ENCODE measurements around the gene TLCD3B. TPM values are rescaled to one million over a fixed set of nuclear protein-coding genes. Genes with fewer than 3 reads are reported as not detected.
A peak's percentile ranks its signal among the peaks of the same experiment; 100 is the strongest.

TLCD3B gene
- total RNA-seq, 1 donor: not detected

- no peak for DNase-seq (ENCODE audit: low read depth)
- no peak overlapping the region for H3K4me3 ChIP-seq (ENCODE audit: low read depth, low read length)
- TF ChIP-seq, protein P1, sequence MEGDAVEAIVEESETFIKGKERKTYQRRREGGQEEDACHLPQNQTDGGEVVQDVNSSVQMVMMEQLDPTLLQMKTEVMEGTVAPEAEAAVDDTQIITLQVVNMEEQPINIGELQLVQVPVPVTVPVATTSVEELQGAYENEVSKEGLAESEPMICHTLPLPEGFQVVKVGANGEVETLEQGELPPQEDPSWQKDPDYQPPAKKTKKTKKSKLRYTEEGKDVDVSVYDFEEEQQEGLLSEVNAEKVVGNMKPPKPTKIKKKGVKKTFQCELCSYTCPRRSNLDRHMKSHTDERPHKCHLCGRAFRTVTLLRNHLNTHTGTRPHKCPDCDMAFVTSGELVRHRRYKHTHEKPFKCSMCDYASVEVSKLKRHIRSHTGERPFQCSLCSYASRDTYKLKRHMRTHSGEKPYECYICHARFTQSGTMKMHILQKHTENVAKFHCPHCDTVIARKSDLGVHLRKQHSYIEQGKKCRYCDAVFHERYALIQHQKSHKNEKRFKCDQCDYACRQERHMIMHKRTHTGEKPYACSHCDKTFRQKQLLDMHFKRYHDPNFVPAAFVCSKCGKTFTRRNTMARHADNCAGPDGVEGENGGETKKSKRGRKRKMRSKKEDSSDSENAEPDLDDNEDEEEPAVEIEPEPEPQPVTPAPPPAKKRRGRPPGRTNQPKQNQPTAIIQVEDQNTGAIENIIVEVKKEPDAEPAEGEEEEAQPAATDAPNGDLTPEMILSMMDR (IDR thresholded peaks at IDR 0.05; ENCODE audit: insufficient read depth, low read depth, low read length): no peak
Observed at GRCh38 chr16:30009085-30009862, 21.8 kb downstream of the TLCD3B start.

DNA sequence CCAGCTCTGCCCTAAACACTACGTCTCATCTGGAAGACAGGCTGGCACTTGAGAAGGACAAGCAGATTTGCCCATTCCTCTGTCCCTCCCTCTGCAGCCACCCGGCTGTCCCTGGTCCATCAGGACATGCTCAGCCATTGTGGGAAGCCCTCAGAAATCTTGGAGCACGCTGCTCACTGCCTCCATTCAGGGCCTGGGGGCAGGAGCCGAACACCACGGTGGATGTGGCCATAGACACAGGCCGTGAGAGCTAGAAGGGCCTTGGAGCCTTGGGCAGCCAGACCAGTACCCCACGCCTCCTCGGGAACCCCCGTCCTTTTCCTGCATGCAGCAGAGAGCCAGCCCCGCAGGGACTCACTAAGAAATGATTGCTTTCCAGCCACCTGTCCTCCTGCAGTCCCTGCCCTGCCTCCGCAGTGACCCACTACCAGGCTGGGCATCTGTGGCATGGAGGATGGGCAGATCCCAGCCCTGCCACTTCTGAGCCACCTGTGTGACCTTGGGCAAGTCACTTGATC is 23.6 kb downstream of the TLCD3B start:
- no peak overlapping the region for H3K4me3 ChIP-seq (ENCODE audit: low read depth, low read length)
- no peak for DNase-seq (ENCODE audit: low read depth)
- TF ChIP-seq, protein P1 (IDR thresholded peaks at IDR 0.05; ENCODE audit: insufficient read depth, low read depth, low read length): no peak

DNA sequence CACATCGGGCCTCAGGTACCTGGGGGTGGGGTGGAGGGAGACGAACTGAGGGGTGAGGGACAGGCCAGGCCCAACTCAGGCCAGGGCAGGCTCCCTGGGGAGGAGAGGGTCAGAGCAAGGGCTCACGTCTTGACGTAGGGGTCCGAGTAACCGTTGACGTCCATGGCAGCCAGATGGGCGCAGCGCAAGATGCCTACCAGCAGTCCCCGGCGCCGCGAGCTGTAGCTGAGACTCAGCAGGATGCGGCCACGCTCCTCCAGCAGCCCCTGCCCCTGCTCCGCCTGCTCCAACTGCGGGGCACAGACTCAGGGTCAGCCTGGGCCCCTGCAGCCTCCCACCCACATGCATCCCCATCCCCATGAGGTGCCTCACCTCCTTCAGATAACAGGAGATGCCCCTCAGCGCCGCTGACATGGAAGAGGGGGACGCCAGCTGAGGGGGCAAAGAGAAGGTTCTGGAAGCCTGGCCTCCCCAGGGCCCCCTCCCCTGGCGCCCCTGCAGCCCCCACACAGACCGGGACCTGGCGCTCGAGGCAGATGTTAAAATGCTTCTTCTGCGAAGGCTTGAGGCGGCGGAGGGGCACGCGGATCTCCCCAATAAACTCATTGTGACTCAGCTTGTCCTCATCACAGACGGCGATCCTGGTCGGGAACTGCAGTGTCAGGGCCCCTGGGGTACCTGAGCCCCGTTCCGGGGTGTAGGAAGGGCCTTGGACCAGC is 24.3 kb downstream of the TLCD3B start:
- no peak overlapping the region for H3K4me3 ChIP-seq (ENCODE audit: low read depth, low read length)
- TF ChIP-seq, protein P1 (IDR thresholded peaks at IDR 0.05; ENCODE audit: insufficient read depth, low read depth, low read length): no peak
- DNase-seq (ENCODE audit: low read depth): no peak

DNA sequence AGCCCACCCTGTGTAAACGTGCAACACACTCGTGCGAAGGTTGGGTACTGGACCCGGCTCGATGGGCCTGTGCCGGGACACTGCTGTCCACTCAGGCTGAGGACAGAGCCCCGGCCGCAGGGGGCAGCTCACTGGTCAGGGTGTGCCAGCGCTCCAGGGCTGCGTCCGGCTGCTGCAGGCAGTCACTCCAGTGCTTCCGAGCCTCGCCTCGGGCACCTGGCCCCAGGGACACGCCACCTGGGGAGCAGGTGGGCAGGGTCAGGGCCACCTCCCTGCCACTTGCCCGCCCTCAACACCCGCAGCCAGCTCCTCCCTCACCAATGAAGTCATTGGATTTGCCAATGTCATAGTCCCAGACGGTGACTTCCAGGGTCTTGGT is 25.0 kb downstream of the TLCD3B start:
- TF ChIP-seq, protein P1 (IDR thresholded peaks at IDR 0.05; ENCODE audit: insufficient read depth, low read depth, low read length): no peak
- no peak for DNase-seq (ENCODE audit: low read depth)
- H3K4me3 ChIP-seq (ENCODE audit: low read depth, low read length): no peak overlapping the region

DNA sequence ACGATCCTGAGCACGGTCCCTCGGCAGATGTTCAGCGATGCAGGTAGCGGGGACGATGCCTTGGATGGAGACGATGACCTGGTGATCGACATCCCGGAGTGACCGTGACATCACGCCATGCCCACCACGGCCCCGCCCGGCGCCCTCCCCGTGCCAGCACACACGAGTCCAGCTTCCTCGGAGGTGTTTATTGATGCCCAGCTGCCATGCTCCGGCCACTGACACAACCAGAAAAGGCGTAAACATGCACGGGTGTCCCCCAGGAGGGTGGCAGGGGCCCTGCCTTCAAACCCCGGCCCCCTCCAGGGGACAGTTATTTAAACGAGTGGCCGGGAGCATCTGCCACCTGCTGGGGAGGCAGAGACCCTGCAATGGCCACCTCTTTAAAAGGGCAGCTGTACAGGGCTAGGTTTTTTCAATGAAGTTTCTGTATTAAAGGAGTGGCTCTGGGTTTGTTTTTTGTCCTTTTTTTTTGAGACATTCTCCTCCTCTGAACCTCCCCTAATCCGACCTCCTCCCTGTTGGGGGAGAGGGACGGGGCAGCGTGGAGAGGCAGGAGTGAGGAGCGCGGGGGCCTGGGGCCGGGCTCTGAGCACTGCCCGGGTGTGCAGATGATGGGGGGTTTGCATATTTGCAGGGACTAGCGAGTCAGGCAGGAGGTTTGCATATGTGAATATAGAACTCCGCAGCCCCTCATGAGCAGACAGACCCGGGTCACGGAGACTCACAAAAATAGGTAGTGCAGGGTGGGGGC is 25.6 kb downstream of the TLCD3B start:
- H3K4me3 ChIP-seq (ENCODE audit: low read depth, low read length): no peak overlapping the region
- peak; percentile 48 for DNase-seq (ENCODE audit: low read depth)
- TF ChIP-seq, protein P1 (IDR thresholded peaks at IDR 0.05; ENCODE audit: insufficient read depth, low read depth, low read length): peak; percentile 87

GRCh38 chr16:30004811-30005242 is 26.2 kb downstream of the TLCD3B start:
- no peak overlapping the region for H3K4me3 ChIP-seq (ENCODE audit: low read depth, low read length)
- TF ChIP-seq, protein P1 (IDR thresholded peaks at IDR 0.05; ENCODE audit: insufficient read depth, low read depth, low read length): no peak
- no peak for DNase-seq (ENCODE audit: low read depth)

Measured in fibroblast of villous mesenchyme (primary cell).